Neuron (in vitro differentiated cells): ENCODE data around the gene ADM.
A peak's percentile ranks its signal among the peaks of the same experiment; 100 is the strongest.

ENCODE experiments used
- H2AFZ ChIP-seq: one replicate; pipeline ENCODE4 v1.6.1; 2013; ENCODE audit warnings: low read depth, mild to moderate bottlenecking, inconsistent platforms, low read length, moderate library complexity
- H3K27me3 ChIP-seq: one replicate; pipeline ENCODE4 v1.6.1; 2013; ENCODE audit warnings: low read length; ENCODE audit not compliant: insufficient read depth
- H3K36me3 ChIP-seq: one replicate; pipeline ENCODE4 v1.6.1; 2013; ENCODE audit warnings: low read length; ENCODE audit not compliant: insufficient read depth
- H3K4me1 ChIP-seq: one replicate; pipeline ENCODE4 v1.6.1; 2013; ENCODE audit warnings: low read length; ENCODE audit not compliant: insufficient read depth
- H3K4me3 ChIP-seq: 2 replicates; pipeline ENCODE4 v1.5.1; 2013; ENCODE audit warnings: mild to moderate bottlenecking, low read length, moderate library complexity
- H3K9me3 ChIP-seq: one replicate; pipeline ENCODE4 v1.6.1; 2013; ENCODE audit warnings: low read length

The ADM gene

GRCh38 chr11:10308201-10308954 lies 3.5 kb downstream of the ADM start:
- no peaks in the 10 kb centered on the region for H3K9me3 ChIP-seq
- peaks cover 39% of the 10 kb centered on the region for H3K27me3 ChIP-seq
- H2AFZ ChIP-seq = peak overlapping the region; percentile 76
- peak overlapping the region; percentile 53 for H3K4me3 ChIP-seq
- no peaks in the 10 kb centered on the region for H3K36me3 ChIP-seq
- peaks cover 41% of the 10 kb centered on the region for H3K4me1 ChIP-seq

GRCh38 chr11:10309163-10310093 lies 4.6 kb downstream of the ADM start:
- no peaks in the 10 kb centered on the region for H3K9me3 ChIP-seq
- H2AFZ ChIP-seq = no peak overlapping the region
- peaks cover 30% of the 10 kb centered on the region for H3K4me1 ChIP-seq
- H3K4me3 ChIP-seq = no peak overlapping the region
- peaks cover 29% of the 10 kb centered on the region for H3K27me3 ChIP-seq
- H3K36me3 ChIP-seq = no peaks in the 10 kb centered on the region

- Histone ChIP-seq H3K9me3 (no peaks in the 10 kb centered on the region), H3K4me3 (no peak overlapping the region), H3K4me1 (peaks cover 24% of the 10 kb centered on the region), H3K36me3 (no peaks in the 10 kb centered on the region), H3K27me3 (peaks cover 24% of the 10 kb centered on the region), H2AFZ (no peak overlapping the region)
Observed at GRCh38 chr11:10310301-10310841, 5.5 kb downstream of the ADM start.

- H3K36me3 ChIP-seq = no peaks in the 10 kb centered on the region
- no peaks in the 10 kb centered on the region for H3K9me3 ChIP-seq
- peaks cover 10% of the 10 kb centered on the region for H3K27me3 ChIP-seq
- no peak overlapping the region for H3K4me3 ChIP-seq
- peaks cover 14% of the 10 kb centered on the region for H3K4me1 ChIP-seq
- H2AFZ ChIP-seq = no peak overlapping the region
Observed at GRCh38 chr11:10311802-10312201, 6.9 kb downstream of the ADM start.

GRCh38 chr11:10314199-10315072 lies 9.6 kb downstream of the ADM start:
- Histone ChIP-seq H2AFZ (no peak overlapping the region), H3K4me1 (peaks cover 15% of the 10 kb centered on the region), H3K4me3 (no peak overlapping the region), H3K9me3 (no peaks in the 10 kb centered on the region), H3K27me3 (no peaks in the 10 kb centered on the region), H3K36me3 (no peaks in the 10 kb centered on the region)

- Histone ChIP-seq H3K4me3 (no peak overlapping the region), H3K9me3 (no peaks in the 10 kb centered on the region), H3K36me3 (no peaks in the 10 kb centered on the region), H3K4me1 (peaks cover 15% of the 10 kb centered on the region), H2AFZ (no peak overlapping the region), H3K27me3 (no peaks in the 10 kb centered on the region)
Observed at GRCh38 chr11:10315083-10315482, 10.2 kb downstream of the ADM start.

- Histone ChIP-seq H3K27me3 (no peaks in the 10 kb centered on the region), H3K36me3 (no peaks in the 10 kb centered on the region), H3K9me3 (no peaks in the 10 kb centered on the region), H2AFZ (peak overlapping the region; percentile 79), H3K4me3 (peak overlapping the region; percentile 4), H3K4me1 (peaks cover 15% of the 10 kb centered on the region)
Observed at GRCh38 chr11:10317151-10317755, 12.4 kb downstream of the ADM start.

- H3K36me3 ChIP-seq = no peaks in the 10 kb centered on the region
- H3K9me3 ChIP-seq = no peaks in the 10 kb centered on the region
- H3K4me1 ChIP-seq = peaks cover 18% of the 10 kb centered on the region
- H3K4me3 ChIP-seq = no peak overlapping the region
- peak overlapping the region; percentile 79 for H2AFZ ChIP-seq
- H3K27me3 ChIP-seq = no peaks in the 10 kb centered on the region
Observed at GRCh38 chr11:10317776-10318526, 13.1 kb downstream of the ADM start.

GRCh38 chr11:10318527-10318802 lies 13.6 kb downstream of the ADM start:
- Histone ChIP-seq H3K36me3 (no peaks in the 10 kb centered on the region), H3K4me1 (peaks cover 18% of the 10 kb centered on the region), H3K27me3 (no peaks in the 10 kb centered on the region), H3K4me3 (no peak overlapping the region), H3K9me3 (no peaks in the 10 kb centered on the region), H2AFZ (no peak overlapping the region)

GRCh38 chr11:10319702-10320558 lies 15.1 kb downstream of the ADM start:
- no peak overlapping the region for H3K4me3 ChIP-seq
- no peaks in the 10 kb centered on the region for H3K9me3 ChIP-seq
- H3K4me1 ChIP-seq = peaks cover 18% of the 10 kb centered on the region
- H3K27me3 ChIP-seq = no peaks in the 10 kb centered on the region
- no peak overlapping the region for H2AFZ ChIP-seq
- no peaks in the 10 kb centered on the region for H3K36me3 ChIP-seq

- Histone ChIP-seq H3K4me3 (no peak overlapping the region), H3K9me3 (no peaks in the 10 kb centered on the region), H2AFZ (no peak overlapping the region), H3K4me1 (peaks cover 18% of the 10 kb centered on the region), H3K36me3 (no peaks in the 10 kb centered on the region), H3K27me3 (no peaks in the 10 kb centered on the region)
Observed at GRCh38 chr11:10320736-10321465, 16.0 kb downstream of the ADM start.
